K562 (cell line): ENCODE data around the gene SH3BP4. TPM values are rescaled to one million over a fixed set of nuclear protein-coding genes. Genes with fewer than 3 reads are reported as not detected.

Experiments used
- ATAC-seq: fragments of 200-7000 bp; cut with Tn5 transposase; 3 replicates; pipeline ENCODE4 v1.9.1; 2020; ENCODE audit warnings: moderate library complexity
- BruUV-seq: library from RNA; stranded (reverse); fragments of 400-500 nt; replicated peaks from 2 replicates; lab custom pipeline; 2021; lab: Mats Ljungman, UMichigan
- CTCF ChIA-PET: fragments of 300-600 bp; formaldehyde crosslinking; extraction: SDS; loops from one replicate; lab custom pipeline; 2021; ENCODE audit warnings: low intra/inter-chr PET ratio; lab: Yijun Ruan, JAX
- POLR2A ChIA-PET: fragments of 300-600, 350-650 bp; sonication (Branson Sonifier 250); formaldehyde crosslinking; extraction: SDS; loops from one replicate; lab custom pipeline; 2021; ENCODE audit warnings: antibody characterized with exemption, inconsistent platforms; lab: Yijun Ruan, JAX
- DNase-seq, 4 experiments: peaks; one replicate each; pipeline versions ENCODE4 v3.0.0 to v3.0.0-alpha.2; 2011 to 2018; ENCODE audit warnings: low spot score in 3 of 4, mixed read lengths in 3 of 4; ENCODE audit errors: extremely low read depth in 1 of 4
- FAIRE-seq: peaks from 2 replicates; lab custom pipeline; 2011; peaks lifted over from hg19 to GRCh38; lab: Jason Lieb, UNC
- H2AFZ ChIP-seq: 2 replicates; pipeline ENCODE4 v1.6.0; 2011; ENCODE audit warnings: low read depth, low read length, control low read depth, inconsistent platforms
- H3K27ac ChIP-seq: fragments of 200-600 bp; 3 replicates; pipeline ENCODE4 v1.8.0; 2011; ENCODE audit warnings: low read depth, mild to moderate bottlenecking, control low read depth, inconsistent platforms, low read length, moderate library complexity, mixed read lengths; ENCODE audit errors: extremely low read depth
- H3K27me3 ChIP-seq, 2 experiments: fragments of 300-600 bp in 1 of 2; 2 replicates in 1 of 2; 3 replicates in 1 of 2; pipeline versions ENCODE4 v1.6.0 to v1.8.0; 2011; ENCODE audit warnings: inconsistent platforms in 2 of 2, low read length in 2 of 2, mild to moderate bottlenecking in 1 of 2, mixed read lengths in 1 of 2, moderate library complexity in 1 of 2; ENCODE audit not compliant: control insufficient read depth in 2 of 2, insufficient read depth in 2 of 2
- H3K36me3 ChIP-seq: fragments of 300-600 bp; 3 replicates; pipeline ENCODE4 v1.8.0; 2011; ENCODE audit warnings: mild to moderate bottlenecking, low read length, inconsistent platforms; ENCODE audit not compliant: control insufficient read depth, insufficient read depth
- H3K4me1 ChIP-seq, 2 experiments: fragments of 200-600 bp in 1 of 2; replicated peaks in 1 of 2; 2 replicates in 1 of 2; 3 replicates in 1 of 2; pipeline versions ENCODE4 v1.5.1 to v1.8.0; 2011; ENCODE audit warnings: inconsistent platforms in 2 of 2, low read length in 2 of 2, mild to moderate bottlenecking in 1 of 2, mixed read lengths in 1 of 2, moderate library complexity in 1 of 2; ENCODE audit not compliant: control insufficient read depth in 2 of 2, insufficient read depth in 2 of 2
- H3K4me2 ChIP-seq: 2 replicates; pipeline ENCODE4 v1.6.1; 2011; ENCODE audit warnings: low read length, control low read depth, inconsistent platforms, mixed read lengths; ENCODE audit not compliant: insufficient read depth
- H3K4me3 ChIP-seq: fragments of 200-600 bp; sonication (generic), shearing (Covaris generic); 2 replicates; pipeline ENCODE4 v1.5.1; 2016; ENCODE audit warnings: control low read depth, inconsistent platforms
- H3K79me2 ChIP-seq: fragments of 200-600 bp; 3 replicates; pipeline ENCODE4 v1.8.0; 2011; ENCODE audit warnings: low read length, inconsistent platforms; ENCODE audit not compliant: control insufficient read depth, insufficient read depth
- H3K9ac ChIP-seq, 2 experiments: 2 replicates each; pipeline versions ENCODE4 v1.6.0 to v1.6.1; 2011; ENCODE audit warnings: low read depth in 2 of 2, low read length in 2 of 2, control low read depth in 1 of 2, inconsistent platforms in 1 of 2, mild to moderate bottlenecking in 1 of 2, mixed read lengths in 1 of 2; ENCODE audit not compliant: insufficient read depth in 1 of 2
- H3K9me1 ChIP-seq: one replicate; pipeline ENCODE4 v1.6.0; 2011; ENCODE audit warnings: inconsistent platforms, mild to moderate bottlenecking, low read length, moderate library complexity; ENCODE audit not compliant: control insufficient read depth, insufficient read depth
- H3K9me3 ChIP-seq: replicated peaks from 2 replicates; pipeline ENCODE4 v1.5.1; 2011; ENCODE audit warnings: low read depth, low read length, inconsistent platforms; ENCODE audit not compliant: control insufficient read depth, insufficient read depth
- H4K20me1 ChIP-seq: replicated peaks from 2 replicates; pipeline ENCODE4 v1.6.1; 2011; ENCODE audit warnings: low read length, inconsistent platforms, mixed read lengths; ENCODE audit not compliant: control insufficient read depth, insufficient read depth
- CCNT2 ChIP-seq: IDR thresholded peaks from 2 replicates; pipeline ENCODE4 v1.6.1; 2011; ENCODE audit warnings: borderline replicate concordance, low read depth, mild to moderate bottlenecking, moderate library complexity, mixed read lengths, low read length; ENCODE audit not compliant: insufficient read length; ENCODE audit errors: extremely low read depth
- GABPA ChIP-seq: fragments of 200-800 bp; sonication (Bioruptor generic); conservative IDR thresholded peaks from 2 replicates; pipeline ENCODE4 v1.6.1; 2016; ENCODE audit warnings: low read depth, missing genetic modification characterization, missing compliant biosample characterization
- KAT7 ChIP-seq: sonication (generic); formaldehyde crosslinking; IDR thresholded peaks from 2 replicates; pipeline ENCODE4 v1.8.0; 2022; ENCODE audit warnings: missing genetic modification reagents, mild to moderate bottlenecking, borderline replicate concordance
- SMAD4 ChIP-seq: fragments of 250-450 bp; sonication (Bioruptor Pico); conservative IDR thresholded peaks from 2 replicates; pipeline ENCODE4 v1.8.0; 2021; ENCODE audit warnings: inconsistent platforms, mild to moderate bottlenecking, moderate library complexity
- TSC22D4 ChIP-seq: fragments of 450-650 bp; IDR thresholded peaks from 2 replicates; pipeline ENCODE4 v1.6.1; 2016; ENCODE audit warnings: missing genetic modification characterization, missing biosample characterization, control low read depth
- ZNF449 ChIP-seq: fragments of 250-450 bp; sonication (Bioruptor Pico); IDR thresholded peaks from 2 replicates; pipeline ENCODE4 v1.8.0; 2022; ENCODE audit warnings: moderate library complexity, mild to moderate bottlenecking, inconsistent platforms
- WGBS: fragments of 100-300 bp; shearing (Covaris generic); methylation state at CpG from one replicate; pipeline ENCODE4 v1.1.6; 2016; ENCODE audit warnings: low coverage, mixed read lengths; ENCODE audit not compliant: insufficient coverage; ENCODE audit errors: missing lambda C conversion rate; 5-methylcytosine and 5-hydroxymethylcytosine counted together
- in situ Hi-C: fragments of 300-500 bp; cut with MboI; formaldehyde crosslinking; loops from 4 replicates; pipeline ENCODE4 v1.15.0; 2018; ENCODE audit warnings: inconsistent platforms, mixed read lengths
- intact Hi-C: fragments of 100-400 bp; cut with micrococcal nuclease; formaldehyde crosslinking; loops from 2 replicates; pipeline ENCODE4 v1.14.2; 2022
- polyA plus RNA-seq, 8 experiments: library from polyadenylated mRNA; depleted of rRNA in 4 of 8; stranded (reverse) in 5 of 8; unstranded in 3 of 8; fragments of >200 nt; fragmentation: Nextera tagmentation in 2 of 8; fragmentation: Illumina TruSeq in 1 of 8; extraction: Ambion mirVana in 2 of 8; extraction: Trizol in 1 of 8; gene quantifications; 2 replicates each; pipeline versions ENCODE4 v1.2.1 to v1.2.3, GENCODE V29; 2011 to 2014; ENCODE audit warnings: inconsistent platforms in 1 of 8, missing spikeins in 1 of 8
- total RNA-seq, 7 experiments: library from RNA; depleted of rRNA in 6 of 7; stranded (reverse); fragments of >200 nt in 6 of 7; fragmentation: Illumina TruSeq in 2 of 7; extraction: Trizol in 2 of 7; gene quantifications; 2 replicates each; pipeline versions ENCODE4 v1.2.1 to v1.2.3, GENCODE V29; 2011 to 2021; ENCODE audit warnings: low replicate concordance in 1 of 7

Gene SH3BP4
- total and polyA plus RNA-seq, 9 of the 15 experiments (the other 6 are each of a cell fraction or from before 2014, with no cell fraction given) = 0.03 to 0.28 (median 0.27) TPM; not detected in 6

DNA sequence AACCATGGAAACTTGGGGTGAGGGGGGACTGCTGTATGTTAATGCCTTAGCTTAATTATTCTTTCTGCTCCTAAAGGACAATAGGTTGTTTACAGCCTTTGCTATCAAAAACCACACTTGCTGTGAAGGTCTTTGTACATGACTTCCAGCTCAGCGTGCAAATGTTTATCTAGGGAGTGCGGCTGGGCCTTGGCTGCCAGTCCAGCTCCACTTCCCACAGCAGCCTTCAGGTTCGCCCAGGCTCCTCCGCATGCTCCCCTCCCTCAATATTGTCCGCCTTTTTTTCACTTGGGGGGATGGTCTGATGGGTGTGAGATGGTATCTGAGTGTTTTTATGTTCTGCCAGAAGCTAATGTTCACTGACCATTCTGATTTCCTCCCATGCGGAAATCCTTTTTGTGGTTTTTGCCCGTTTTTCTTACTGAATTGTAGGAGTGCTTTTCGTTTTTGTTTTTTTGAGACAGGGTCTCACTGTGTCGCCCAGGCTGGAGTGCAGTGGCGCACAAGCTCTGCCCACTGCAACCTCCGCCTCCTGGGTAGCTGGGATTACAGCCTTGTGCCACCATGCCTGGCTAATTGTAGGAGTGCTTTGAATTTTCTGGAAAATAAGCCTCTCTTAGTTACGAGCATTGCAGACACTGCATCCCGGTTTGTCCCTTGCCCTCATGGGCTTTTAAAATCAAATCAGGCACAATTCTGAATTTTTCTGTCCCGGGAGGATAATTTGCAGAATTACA is 28.8 kb downstream of the SH3BP4 start:
- H3K4me3 ChIP-seq = no peak overlapping the region
- DNase-seq (no peak), FAIRE-seq (no peak), ATAC-seq (no peak)
- TF ChIP-seq KAT7 (CRISPR knock-in tag) (no peak), TSC22D4 (tag) (no peak), ZNF449 (CRISPR knock-in tag) (no peak), CCNT2 (no peak), SMAD4 (CRISPR knock-in tag) (no peak), GABPA (tag) (no peak)
- H3K9ac ChIP-seq = no peak overlapping the region
- no TSS peak for BruUV-seq
- no peaks in the 10 kb centered on the region for H4K20me1 ChIP-seq
- WGBS = 1% methylated on average over 14 of the region's 14 CpGs
- no peaks in the 10 kb centered on the region for H3K79me2 ChIP-seq
- no peak overlapping the region for H3K27ac ChIP-seq
- intact Hi-C loops (no loop called here), in situ Hi-C loops (no loop called here)
- no peaks in the 10 kb centered on the region for H3K9me1 ChIP-seq
- no peaks in the 10 kb centered on the region for H3K36me3 ChIP-seq
- peaks cover 0 to 50% of the 10 kb centered on the region in 2 experiments; a peak in 2 of 5 replicates for H3K27me3 ChIP-seq
- no peak overlapping the region for H3K4me2 ChIP-seq
- H3K9me3 ChIP-seq = no peaks in the 10 kb centered on the region
- CTCF ChIA-PET = no interaction called here
- H2AFZ ChIP-seq = no peak overlapping the region
- POLR2A ChIA-PET = no interaction called here
- H3K4me1 ChIP-seq = no peaks in the 10 kb centered on the region
